ENCODE results near the gene ARPP21. TPM values are rescaled to one million over a fixed set of nuclear protein-coding genes. Genes with fewer than 3 reads are reported as not detected.
A peak's percentile ranks its signal among the peaks of the same experiment; 100 is the strongest.

Gene ARPP21
- total RNA-seq, 1 donor from 2014 or later: not detected

DNA sequence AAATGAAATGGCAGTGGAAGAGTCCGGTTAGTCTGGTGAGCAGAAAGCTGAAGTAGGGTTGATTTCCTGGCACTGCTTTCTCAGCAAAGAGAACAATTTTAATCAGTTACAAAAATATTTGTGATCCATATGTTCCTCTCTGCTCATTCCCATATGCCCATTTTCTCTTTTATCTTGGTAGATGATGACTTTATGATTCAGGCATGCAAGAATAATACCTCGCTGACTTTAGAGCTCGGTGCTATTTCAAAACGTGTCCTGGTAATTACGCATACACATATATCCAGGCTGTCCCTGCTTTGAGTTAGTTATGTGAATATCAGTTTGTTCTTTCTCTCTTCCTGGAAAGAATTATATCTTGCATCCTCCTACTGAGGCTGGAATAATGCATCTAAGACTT is 38.5 kb downstream of the ARPP21 start:
- ATAC-seq: no peak

- ATAC-seq: no peak
These were observed 39.4 kb downstream of the ARPP21 start for GRCh38 chr3:35678643-35679161.

GRCh38 chr3:35679409-35680080 is 40.2 kb downstream of the ARPP21 start:
- ATAC-seq: no peak

- no peak for ATAC-seq
These were observed 41.7 kb downstream of the ARPP21 start for GRCh38 chr3:35680866-35681650.

GRCh38 chr3:35685153-35685552 is 45.8 kb downstream of the ARPP21 start:
- ATAC-seq: no peak

DNA sequence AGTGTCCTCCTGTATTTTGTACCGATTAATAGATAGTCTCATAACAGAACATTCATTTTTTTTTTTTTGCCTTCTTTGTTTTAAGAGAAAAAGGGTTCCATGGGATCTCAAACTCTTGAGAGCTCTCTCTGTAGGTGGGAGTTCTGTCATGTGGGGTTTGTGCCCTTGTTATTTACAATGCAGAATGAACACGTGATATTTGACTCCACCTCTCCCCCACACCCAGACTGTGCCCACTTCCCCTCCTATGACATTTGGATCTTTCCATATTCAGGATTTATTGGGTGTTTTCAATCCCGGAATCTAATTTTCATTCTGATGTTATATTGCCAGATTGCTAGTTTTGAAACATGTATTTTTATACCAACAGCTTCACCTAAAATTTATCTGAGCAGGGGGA is 49.5 kb downstream of the ARPP21 start:
- no peak for ATAC-seq

GRCh38 chr3:35690271-35690670 is 50.9 kb downstream of the ARPP21 start:
- ATAC-seq: no peak

- no peak for ATAC-seq
These were observed 66.6 kb downstream of the ARPP21 start for GRCh38 chr3:35705904-35706303.

DNA sequence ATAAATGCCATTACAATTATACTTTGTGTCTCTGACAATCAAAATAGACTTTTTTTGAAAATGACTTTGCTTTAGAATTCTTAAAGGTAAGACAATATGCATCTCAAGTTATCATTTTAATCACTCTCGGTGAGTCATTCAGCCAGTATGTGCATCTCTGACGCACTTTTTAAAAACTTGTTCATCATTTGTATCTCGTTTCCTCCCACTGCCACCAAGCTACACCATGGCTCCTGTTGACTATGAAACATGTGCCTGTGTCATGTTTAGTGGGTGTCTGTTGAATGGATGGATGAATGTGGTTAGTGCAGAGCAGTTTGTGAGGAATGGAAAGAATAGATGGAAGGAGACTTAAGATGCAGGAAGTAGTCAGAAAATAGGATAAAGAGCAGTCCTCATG is 68.6 kb downstream of the ARPP21 start:
- no peak for ATAC-seq

- ATAC-seq: no peak
These were observed 69.3 kb downstream of the ARPP21 start for GRCh38 chr3:35708394-35709271.

GRCh38 chr3:35709691-35710090 is 70.4 kb downstream of the ARPP21 start:
- ATAC-seq: no peak

GRCh38 chr3:35710554-35710953 is 71.2 kb downstream of the ARPP21 start:
- ATAC-seq: no peak

- ATAC-seq: no peak
These were observed 79.6 kb downstream of the ARPP21 start for GRCh38 chr3:35718921-35719320.

DNA sequence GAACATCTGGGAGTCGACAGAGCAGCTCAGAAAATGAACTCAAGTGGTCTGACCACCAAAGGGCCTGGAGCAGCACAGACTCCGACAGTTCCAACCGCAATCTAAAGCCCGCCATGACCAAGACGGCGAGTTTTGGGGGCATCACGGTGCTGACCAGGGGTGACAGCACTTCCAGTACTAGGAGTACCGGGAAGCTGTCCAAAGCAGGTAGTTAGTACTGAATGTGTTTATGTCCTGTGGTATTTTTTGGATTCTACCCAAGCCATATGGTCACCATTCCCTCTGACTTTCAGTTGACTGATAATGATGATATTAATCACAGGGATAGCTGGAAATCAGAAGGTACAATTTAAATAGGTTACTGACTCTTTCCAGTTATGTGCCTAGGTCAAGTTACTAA is 82.3 kb downstream of the ARPP21 start:
- no peak for ATAC-seq

GRCh38 chr3:35722902-35723301 is 83.6 kb downstream of the ARPP21 start:
- ATAC-seq: no peak

GRCh38 chr3:35723480-35724097 is 84.3 kb downstream of the ARPP21 start:
- ATAC-seq: no peak

- ATAC-seq: no peak
These were observed 84.8 kb downstream of the ARPP21 start for GRCh38 chr3:35724106-35724505.

DNA sequence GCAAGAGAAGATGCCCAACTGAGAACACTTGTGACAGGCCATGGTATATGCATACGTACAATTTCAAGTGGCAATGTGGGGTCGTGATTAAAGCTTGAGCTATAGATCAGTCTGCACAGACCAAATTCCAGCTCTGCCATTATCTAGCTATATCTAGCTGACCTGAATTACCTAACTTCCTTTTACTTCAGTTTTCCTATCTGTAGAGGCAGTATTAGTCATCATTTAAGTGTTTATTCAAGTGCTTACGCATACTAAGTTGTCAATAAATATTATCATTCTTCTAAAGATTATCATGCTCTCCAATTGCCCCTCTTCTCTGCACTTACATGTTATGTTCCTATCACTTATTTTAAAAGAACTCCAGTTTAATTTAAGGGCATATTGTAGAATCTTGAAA is 87.9 kb downstream of the ARPP21 start:
- no peak for ATAC-seq

DNA sequence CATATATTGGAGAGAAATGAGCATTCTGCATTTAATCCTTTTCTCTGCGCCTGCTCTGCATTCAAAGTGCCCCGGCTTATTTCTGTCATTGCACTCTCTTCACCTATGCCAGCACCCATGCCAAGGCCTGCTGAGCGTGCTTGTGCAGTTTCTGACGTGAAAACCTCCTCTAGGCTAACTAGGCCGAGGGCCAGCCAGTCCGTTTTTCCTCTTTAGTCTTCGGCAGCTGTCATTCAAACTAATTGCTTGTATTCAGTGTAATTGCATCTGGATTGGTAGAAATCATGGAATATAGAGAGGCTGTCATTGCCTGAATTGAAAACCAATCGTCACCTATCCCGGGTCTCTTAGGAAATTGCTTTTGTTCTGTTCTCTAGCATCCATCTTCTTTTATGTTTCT is 94.0 kb downstream of the ARPP21 start:
- peak; percentile 68 for ATAC-seq

GRCh38 chr3:35733864-35734263 is 94.5 kb downstream of the ARPP21 start:
- ATAC-seq: no peak

DNA sequence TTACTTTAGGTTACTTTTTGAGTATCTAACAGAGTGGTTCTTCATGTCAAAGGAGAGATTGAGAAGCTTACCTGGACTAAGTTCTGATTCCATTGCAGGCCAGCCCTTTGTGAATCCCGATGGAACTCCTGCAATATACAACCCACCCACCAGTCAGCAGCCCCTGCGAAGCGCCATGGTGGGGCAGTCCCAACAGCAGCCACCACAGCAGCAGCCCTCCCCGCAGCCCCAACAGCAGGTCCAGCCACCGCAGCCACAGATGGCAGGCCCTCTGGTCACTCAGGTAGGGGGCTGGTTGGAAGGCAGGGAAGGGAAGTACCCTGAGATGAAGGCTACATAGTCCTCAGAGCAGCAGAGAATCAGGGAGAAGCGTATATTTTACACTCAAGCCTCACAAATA is 97.8 kb downstream of the ARPP21 start:
- no peak for ATAC-seq

DNA sequence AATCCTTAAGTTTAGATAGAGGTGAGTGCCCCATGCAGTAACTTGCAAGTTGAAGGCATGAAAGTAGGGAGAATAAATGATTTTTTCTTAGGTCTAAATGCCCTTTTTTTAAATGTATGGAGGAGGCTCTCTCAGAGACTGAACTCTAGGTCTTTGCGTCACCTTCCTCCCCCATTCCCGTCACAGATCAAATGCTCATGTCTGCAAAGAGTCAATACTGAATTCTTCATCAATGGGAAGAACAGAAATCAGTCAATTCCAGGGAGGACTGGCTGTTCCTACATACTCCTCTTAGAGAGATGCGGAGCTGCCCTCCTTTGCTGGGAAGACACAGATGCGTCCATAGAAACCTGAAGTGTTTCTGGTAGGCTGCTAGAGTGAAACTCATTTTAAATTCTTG is 98.2 kb downstream of the ARPP21 start:
- no peak for ATAC-seq

All from esophagus mucosa (tissue), 1 donor.